DMS114 treated with DMSO at 0.1 percent for 48 hours (cell line): ENCODE measurements around the gene LATS2.
"Not testable (repeated sequence)": the region's sequence is repeated elsewhere in the genome, so short reads cannot be mapped to it uniquely, and the experiment has no call there.

ENCODE experiments used
- DNase-seq: peaks from one replicate; lab custom pipeline; 2025; ENCODE audit not compliant: unreplicated experiment; lab: John Stamatoyannopoulos, UW

The LATS2 gene

DNA sequence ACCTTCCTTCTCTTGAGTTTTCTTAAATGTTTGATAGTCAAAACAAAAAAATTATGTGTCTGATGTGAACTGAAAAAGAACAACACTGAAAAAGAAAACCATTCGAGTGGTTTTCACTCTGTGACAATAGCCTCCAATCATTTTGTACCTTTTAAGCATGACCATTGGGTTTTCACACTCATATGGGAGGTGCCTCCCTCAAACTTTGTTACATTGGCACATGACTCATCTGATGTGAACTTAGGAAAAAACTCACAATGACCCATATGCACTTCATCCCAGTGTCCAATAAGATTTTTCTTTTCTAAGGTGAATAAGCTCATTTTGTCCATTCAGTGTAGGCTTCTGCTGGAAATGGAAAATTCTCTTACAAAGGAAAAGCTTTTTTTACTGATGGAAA, 92.2 kb downstream of the LATS2 start:
- no peak for DNase-seq

DNA sequence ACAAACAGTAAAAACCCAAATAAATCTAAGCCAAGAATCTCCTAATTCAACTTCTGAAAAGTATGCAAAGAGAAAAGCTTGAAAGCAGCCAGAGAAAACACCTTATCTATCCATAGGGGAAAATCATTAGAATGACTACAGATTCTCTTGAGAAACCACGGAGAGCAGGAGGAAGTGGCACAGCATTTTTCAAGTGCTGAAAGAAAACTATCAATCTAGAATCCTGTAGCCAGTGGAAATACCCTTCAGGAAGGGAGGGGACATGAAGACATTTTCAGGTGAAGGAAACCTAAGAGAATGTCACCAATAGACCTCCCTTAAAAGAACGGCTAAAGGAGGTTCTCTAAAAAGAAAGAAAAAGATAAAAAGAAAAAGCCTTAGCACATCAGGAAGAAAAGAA, 92.6 kb downstream of the LATS2 start:
- DNase-seq = no peak

DNA sequence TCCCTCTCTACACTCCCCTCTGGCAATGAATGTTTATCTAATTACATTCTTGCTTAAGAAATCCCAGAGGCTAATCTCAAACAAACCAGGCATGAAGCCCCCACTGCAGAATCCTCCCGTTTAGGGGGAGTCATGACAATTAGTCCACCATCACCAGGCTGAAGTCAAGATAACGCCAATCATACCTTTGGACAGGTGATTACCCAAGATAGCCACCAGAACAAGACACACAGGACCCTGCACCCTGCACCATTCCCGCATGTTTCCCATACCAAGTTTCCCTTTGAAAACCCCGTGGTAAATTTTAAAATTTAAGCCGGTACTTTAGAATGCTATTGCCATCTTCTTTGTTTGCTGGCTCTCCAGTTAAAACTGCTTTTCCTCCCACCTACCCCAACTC, 94.0 kb downstream of the LATS2 start:
- DNase-seq = no peak

DNA sequence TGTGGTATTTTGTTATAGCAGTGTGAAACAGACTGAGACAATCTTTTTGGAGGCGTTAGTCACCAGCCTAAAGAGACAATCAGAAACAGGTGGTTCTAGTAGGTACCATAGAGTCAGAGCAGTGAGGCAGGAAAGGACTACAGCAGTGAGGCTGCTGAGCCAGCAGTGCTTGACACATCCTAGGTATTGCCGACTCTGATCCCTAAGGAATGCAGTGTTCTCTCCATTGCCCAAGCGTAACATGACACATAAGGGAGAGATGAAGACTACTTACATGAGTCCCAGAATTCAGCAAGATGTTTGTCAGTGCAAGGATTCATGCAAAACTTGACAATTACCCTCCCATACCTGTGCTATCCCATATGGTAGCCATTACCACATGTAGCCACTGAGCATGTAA, 96.5 kb downstream of the LATS2 start:
- no peak for DNase-seq

DNA sequence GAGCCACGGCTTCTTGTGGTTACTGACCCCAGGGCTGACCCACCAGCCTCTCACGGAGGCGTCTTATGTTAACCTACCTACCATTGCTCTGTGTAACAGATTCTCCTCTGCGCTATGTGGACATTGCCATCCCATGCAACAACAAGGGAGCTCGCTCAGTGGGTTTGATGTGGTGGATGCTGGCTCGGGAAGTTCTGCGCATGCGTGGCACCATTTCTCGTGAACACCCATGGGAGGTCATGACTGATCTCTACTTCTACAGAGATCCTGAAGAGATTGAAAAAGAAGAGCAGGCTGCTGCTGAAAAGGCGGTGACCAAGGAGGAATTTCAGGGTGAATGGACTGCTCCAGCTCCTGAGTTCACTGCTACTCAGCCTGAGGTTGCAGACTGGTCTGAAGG, 99.7 kb downstream of the LATS2 start:
- DNase-seq = not testable (repeated sequence)

DNA sequence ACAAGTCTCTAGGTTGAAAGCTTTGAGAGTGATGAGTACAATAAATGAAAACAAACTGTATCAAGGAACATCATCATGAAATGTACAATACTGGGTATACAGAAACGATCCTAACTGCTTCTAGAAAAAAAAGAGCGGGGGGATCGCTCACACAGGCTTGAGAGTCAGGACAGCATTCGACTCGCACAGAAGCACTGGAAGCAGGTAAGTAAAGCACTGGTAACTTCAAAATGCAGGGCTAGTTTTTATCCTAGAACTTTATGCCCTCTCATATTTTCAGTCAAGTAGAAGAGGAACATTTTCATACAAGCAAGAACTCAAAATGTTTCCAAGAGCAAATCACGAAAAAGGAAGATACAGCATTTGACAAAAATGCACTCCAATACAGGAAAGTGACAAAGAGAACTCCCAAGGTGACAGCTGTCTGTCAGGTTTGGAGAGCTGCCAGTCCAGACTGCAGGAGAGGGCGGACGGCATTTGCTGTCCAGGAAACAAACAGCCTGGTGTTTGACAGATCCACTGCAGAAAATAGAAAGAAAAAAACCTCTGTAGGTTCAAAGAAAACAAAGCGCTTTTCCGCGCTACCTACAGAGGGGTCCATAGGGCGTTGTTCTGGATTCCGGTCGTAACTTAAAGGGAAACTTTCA, 100.6 kb downstream of the LATS2 start:
- DNase-seq = no peak

DNA sequence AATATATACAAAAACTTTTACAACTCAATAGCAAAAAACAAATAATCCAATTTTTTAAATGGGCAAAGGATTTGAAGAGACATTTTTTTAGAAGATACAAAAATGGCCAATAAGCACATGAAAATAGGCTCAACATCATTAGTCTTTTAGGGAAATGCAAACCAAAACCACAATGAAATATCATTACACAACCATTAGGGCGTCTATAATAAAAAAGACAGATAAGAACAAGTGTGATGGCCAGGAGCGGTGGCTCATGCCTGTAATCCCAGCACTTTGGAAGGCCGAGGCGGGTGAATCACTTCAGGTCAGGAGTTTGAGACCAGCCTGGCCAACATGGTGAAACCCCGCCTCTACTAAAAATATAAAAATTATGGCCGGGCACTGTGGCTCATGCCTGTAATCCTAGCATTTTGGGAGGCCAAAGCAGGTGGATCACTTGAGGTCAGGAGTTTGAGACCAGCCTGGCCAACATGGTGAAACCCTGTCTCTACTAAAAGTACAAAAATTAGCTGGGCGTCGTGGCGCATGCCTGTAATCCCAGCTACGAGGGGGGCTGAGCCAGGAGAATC, 104.3 kb downstream of the LATS2 start:
- not testable (repeated sequence) for DNase-seq

DNA sequence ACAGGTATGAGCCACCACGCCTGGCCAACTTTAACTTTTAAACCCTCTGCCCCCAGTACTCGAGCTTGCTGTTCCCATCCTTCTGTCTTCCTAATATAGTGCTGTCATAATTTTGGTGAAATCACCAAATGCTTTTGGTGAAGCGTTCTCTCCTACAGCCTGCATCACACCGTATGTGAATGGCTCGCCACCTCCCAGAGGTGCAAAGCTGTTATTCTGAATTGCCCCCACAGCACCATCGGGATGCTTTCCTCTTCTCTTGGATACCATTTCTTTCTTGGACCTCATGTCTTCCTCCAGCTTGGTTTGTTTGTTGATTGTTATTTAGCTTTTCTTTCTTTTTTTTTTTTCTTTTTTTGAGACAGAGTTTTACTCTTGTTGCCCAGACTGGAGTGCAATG, 105.9 kb downstream of the LATS2 start:
- no peak for DNase-seq

DNA sequence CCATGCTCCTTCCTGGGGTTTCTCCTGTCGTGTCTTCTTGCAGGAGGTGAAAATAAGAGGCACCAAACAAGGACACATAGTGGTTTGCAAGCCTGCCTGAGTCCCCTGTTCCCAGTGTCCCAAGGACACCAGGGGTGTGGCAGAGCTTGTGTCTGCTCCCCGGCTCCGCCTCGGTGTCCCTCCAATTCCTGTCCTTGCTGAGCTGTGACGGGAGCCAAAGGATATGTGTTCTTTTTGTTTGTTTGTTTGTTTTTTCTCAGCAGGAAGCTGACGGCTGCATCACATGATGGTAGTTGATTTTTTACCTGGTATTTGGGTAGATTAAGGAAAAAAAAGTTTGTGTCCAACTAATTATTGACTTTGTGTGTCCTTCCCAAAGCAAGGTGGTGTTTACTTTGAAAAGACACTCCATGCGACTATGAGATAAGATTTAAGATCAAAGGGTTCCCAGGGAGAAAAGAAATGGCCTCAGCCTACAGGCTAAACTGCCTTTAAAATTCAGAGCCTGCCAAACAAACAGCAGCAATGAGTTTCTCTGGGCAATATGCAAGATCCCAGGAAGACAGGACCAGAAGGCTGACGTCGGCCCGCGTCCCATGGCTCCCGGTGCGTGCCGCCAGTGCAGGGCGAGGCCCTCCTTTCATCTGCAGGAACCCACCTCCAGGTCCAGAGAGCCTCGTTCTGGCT, 108.0 kb downstream of the LATS2 start:
- no peak for DNase-seq

DNA sequence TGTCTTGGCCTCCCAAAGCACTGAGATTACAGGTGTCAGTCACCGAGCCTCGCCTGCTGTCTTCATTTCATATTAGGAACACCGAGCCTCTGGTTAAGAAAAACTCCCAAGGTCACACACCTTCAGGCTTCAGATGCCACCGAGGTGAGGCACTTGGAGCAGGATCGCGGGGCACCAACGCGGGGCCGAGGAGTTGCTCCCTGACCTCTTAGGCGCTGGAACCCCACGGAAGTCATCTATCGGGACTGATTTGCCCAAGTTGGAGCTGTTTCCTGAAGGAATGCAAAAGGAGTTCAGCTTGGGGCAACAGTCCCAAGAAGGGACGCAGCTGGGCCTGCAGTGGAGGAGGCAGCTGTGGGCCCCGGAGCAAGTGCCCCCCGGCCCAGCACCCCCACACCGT, 108.5 kb downstream of the LATS2 start:
- no peak for DNase-seq

DNA sequence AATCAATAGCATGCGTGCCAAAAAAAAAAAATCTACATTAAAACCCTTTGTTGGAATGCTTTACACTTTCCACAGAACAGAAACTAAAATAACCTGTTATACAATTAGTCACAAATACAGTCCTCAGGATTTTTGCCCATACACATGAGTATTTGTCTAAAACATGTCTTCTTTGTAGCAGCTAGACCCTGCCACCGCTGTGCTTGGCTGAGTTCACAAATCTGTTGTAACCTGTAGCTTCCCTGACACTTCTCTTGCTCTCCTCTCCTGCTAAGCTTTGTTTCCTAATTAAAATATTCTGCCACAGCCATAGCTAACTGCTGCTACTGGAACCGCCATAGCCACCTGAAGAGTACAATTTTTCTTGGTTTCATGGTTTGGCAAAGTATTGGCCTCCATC, 113.4 kb downstream of the LATS2 start:
- not testable (repeated sequence) for DNase-seq

DNA sequence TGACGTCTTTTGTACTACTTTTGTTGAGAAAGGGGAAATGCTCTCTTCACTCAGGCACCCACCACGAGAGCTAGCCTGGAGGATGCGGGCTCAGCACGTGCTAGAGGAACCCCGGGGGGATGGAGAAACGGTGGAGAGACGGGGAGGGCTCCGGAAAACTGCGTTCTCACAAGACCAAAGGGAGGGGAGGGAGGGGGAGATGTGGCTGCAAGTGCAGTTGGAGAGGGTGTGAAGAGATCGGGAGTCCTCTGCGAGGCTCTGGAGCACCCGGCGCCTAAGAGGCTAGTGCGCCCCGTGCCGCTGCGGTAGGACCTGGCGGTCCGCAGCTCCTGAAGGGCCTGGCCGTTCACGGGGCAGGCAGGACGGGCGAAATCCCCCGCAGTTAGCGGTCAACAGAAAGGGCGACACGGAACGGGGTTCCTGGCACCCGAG, 115.4 kb downstream of the LATS2 start:
- no peak for DNase-seq

DNA sequence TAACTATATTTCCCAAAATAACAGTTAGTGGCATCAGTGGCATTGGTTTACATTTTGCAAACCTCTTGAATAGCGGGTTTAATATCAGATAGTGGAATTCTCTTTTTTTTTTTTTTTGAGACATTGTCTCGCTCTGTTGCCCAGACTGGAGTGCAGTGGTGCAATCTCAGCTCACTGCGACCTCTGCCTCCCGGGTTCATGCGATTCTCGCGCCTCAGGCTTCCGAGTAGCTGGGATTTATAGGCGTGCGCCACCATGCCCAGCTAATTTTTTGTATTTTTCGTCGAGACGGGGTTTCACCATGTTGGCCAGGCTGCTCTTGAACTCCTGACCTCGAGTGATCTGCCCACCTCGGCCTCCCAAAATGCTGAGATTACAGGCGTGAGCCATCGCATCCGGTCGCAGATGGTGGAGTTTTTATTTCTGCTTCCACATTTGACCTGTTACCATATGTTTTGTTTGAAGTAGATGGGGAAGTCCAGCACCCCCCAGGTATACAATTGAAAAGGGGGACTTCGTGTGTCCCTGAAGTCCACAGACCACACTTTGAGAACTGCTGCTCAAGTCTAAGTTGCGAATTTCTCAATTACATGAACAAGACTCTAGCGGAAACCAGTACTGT, 118.3 kb downstream of the LATS2 start:
- no peak for DNase-seq

DNA sequence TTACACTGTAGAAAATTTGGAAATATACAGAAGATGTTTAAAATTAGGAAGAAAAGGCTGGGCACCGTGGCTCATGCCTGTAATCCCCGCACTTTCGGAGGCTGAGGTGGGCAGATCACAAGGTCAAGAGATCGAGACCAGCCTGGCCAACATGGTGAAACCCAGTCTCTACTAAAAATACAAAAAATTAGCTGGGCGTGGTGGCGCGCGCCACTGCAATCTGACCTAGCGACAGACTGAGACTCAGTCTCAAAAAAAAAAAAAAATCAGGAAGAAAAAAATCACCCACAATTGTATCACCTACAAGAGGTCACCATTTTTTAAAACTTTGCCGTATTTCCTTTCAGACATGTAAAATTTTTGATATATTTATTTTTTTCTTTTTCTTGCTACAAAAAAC, 120.9 kb downstream of the LATS2 start:
- not testable (repeated sequence) for DNase-seq

DNA sequence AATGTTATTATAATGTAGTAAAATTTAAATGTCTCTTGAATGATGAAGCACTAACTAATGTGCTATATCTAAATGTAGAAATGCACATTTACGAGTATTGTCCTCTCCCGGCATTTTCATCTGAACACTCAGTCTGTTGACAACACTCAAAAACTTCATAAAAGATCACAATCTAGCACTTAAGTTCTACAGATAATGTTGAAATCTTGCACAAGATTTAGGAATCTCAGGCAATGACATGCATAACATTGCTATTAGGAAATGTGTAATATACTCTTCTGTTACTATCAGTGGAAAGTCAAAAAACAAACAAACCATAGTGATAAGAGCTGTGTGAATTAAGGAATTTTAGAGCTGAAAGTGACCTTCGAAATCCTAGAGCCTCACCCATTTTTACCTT, 121.3 kb downstream of the LATS2 start:
- no peak for DNase-seq

DNA sequence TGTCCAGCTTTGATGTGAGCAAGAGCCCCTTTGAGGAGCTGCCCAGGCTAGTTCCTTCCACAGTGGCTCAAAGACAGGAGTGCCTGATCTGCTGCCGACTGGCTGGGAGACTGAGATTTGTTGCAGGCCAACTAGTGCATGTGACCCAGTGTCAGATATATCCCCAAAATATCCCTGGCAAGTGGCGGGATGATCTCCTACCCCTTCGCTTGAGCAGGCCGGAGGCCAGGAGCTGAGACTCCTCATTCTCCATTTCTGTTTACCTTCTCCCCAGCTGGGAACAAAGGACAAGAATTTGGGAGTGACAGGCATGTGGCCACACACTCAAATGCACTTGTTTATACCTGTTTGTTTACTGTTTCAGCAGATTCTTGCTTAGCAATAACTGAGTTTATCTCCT, 121.7 kb downstream of the LATS2 start:
- DNase-seq = no peak

DNA sequence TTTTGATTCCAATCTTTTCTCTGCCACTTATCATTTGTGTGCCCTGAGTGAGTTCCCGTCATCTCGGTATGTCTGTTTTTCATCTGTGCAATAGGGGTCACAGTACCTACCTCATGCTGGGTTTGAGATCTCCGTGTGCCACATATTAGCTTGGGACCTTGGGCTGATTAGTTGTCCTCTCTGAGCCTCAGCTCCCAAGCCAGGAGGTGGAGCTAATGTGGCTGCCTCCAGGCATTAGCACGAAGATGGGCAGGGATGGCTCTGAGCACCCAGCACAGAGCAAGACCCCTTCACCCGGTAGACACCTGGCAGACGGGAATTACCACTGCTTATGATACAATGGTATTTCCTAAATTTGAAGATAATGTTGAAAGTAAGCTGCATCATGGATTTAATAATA, 123.1 kb downstream of the LATS2 start:
- DNase-seq = no peak

DNA sequence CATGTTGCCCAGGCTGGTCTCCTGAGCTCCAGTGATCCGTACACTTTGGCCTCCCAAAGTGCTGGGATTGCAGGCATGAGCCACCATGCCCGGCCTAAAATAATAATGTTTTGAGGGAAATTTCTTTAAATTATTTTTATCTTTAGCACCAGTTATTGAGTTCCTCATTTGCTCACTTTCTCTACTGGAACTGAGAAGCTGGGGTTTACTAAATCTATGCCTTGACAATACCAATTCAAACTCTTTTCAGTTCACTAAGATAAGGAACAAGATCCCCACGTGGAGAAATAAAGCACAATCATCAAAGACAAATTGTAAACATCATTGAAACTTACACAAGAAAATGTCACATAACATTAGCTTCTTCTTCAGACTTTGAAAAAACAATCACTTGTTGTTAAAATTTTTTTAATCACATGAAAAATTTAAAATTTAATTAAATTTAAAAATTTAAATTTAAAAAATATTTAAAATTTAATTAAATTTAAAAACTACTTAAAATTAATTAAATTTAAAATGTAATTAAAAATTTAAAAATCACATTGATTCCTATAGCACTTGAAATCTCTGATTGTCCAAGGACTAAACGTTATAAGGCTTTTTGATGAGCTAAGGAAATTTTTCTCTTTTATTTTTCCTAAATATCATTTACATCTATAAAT, 133.7 kb downstream of the LATS2 start:
- DNase-seq = no peak

DNA sequence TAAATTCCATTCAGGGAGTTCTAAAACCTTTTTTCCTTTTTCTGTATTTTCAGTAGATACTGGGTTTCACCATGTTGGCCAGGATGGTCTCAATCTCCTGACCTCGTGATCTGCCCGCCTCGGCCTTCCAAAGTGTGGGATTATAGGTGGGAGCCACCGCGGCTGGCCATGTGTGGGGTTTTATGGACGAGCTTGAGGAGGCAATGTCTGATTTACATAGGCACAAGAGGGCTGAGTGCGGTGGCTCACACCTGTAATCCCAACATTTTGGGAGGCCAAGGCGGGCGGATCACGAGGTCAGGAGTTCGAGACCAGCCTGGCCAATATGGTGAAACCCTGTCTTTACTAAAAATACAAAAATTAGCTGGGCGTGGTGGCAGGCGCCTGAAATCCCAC, 136.0 kb downstream of the LATS2 start:
- not testable (repeated sequence) for DNase-seq

DNA sequence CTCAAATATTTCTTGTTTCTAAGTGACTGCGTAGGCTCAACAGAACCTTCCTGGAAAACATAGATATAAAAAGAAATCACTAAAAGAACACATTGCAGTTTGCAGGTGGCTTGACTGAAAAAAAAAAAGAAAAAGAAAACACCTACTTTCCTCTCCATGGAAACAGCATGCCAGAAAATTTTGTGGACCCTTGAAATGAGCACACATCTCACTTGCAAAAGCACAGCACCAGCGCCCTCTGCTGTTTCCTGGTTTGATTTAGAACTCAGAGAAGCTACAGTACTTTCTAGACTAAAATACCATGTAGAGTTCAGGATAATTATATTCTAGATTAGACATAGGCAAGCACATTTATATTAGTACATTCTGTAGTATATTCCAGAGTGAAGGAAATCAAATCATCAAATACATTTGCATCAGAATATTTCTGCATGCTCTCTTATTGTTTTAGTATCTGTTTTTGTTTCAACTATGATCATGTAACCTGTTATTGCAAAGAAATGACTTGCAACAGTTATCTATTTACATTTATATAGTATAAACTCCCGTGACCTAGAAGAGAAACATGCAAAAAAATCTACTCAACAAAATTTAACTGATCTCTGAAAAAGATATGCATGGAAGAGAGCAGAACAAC, 136.5 kb downstream of the LATS2 start:
- peak; percentile 13 for DNase-seq

DNA sequence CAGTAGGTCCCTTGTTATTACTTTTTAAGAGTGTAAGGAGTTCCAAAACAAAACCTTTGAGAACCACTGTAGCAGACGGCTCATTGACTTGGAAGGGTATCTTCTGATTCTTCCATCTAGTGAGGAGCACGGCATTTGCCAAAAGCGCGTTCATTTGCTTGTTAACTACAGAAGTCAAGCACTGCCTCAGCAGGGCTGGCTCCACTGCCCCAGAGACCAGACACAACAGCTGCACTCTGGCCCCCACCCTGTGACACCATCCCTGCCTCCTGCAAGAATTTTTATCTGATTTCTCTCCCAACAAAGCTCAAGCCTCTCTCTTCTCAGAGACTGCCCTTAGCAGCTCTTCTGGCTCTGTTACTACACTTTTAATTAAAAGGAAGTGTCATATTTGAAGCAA, 138.1 kb downstream of the LATS2 start:
- DNase-seq = no peak
